IMR-90 (cell line): ENCODE data around the gene SV2B. TPM values are rescaled to one million over a fixed set of nuclear protein-coding genes. Genes with fewer than 3 reads are reported as not detected.

Experiments
- ATAC-seq: fragments of 200-7000 bp; cut with Tn5 transposase; 2 replicates; pipeline ENCODE4 v1.9.1; 2020; ENCODE audit warnings: low read depth, mild to moderate bottlenecking, moderate library complexity
- BruUV-seq: library from RNA; stranded (reverse); fragments of 400-500 nt; replicated peaks from 2 replicates; lab custom pipeline; 2021; lab: Mats Ljungman, UMichigan
- CTCF ChIA-PET: fragments of 300-600 bp; formaldehyde crosslinking; extraction: SDS; loops from one replicate; lab custom pipeline; 2021; ENCODE audit warnings: antibody characterized with exemption; lab: Yijun Ruan, JAX
- POLR2A ChIA-PET: fragments of 300-600 bp; sonication (Branson Sonifier 250); formaldehyde crosslinking; loops from one replicate; lab custom pipeline; 2022; ENCODE audit warnings: antibody characterized with exemption; ENCODE audit not compliant: unreplicated experiment; lab: Charles Lee
- DNase-seq: peaks from one replicate; pipeline ENCODE4 v3.0.0; 2013
- H2AFZ ChIP-seq: replicated peaks from 2 replicates; pipeline ENCODE3; 2013; ENCODE audit warnings: low read length, mild to moderate bottlenecking; ENCODE audit not compliant: poor library complexity
- H2AK5ac ChIP-seq: 2 replicates; pipeline ENCODE4 v1.6.1; 2013; ENCODE audit warnings: low read depth, low read length, inconsistent platforms
- H2AK9ac ChIP-seq: replicated peaks from 2 replicates; pipeline ENCODE3; 2013; ENCODE audit warnings: mild to moderate bottlenecking, low read depth, low read length, moderate library complexity; ENCODE audit not compliant: poor library complexity
- H2BK120ac ChIP-seq: 2 replicates; pipeline ENCODE4 v1.6.1; 2013; ENCODE audit warnings: low read depth, low read length, inconsistent platforms
- H2BK15ac ChIP-seq: 3 replicates; pipeline ENCODE4 v1.6.1; 2013; ENCODE audit warnings: low read depth, low read length, inconsistent platforms
- H2BK20ac ChIP-seq: 2 replicates; pipeline ENCODE4 v1.6.1; 2013; ENCODE audit warnings: low read depth, mild to moderate bottlenecking, inconsistent platforms, low read length, moderate library complexity
- H2BK5ac ChIP-seq: 2 replicates; pipeline ENCODE4 v1.6.1; 2013; ENCODE audit warnings: mild to moderate bottlenecking, low read depth, low read length, inconsistent platforms; ENCODE audit not compliant: poor library complexity, severe bottlenecking
- H3K14ac ChIP-seq: replicated peaks from 2 replicates; pipeline ENCODE4 v1.6.1; 2013; ENCODE audit warnings: low read depth, low read length, inconsistent platforms
- H3K18ac ChIP-seq: 2 replicates; pipeline ENCODE4 v1.6.1; 2013; ENCODE audit warnings: low read depth, low read length, control low read depth
- H3K23ac ChIP-seq: 2 replicates; pipeline ENCODE4 v1.6.1; 2013; ENCODE audit warnings: low read depth, low read length, inconsistent platforms
- H3K27ac ChIP-seq: 2 replicates; pipeline ENCODE4 v1.5.1; 2013; ENCODE audit warnings: mild to moderate bottlenecking, control low read depth, low read length; ENCODE audit not compliant: insufficient read depth
- H3K27me3 ChIP-seq: 2 replicates; pipeline ENCODE4 v1.6.1; 2013; ENCODE audit warnings: low read length; ENCODE audit not compliant: control insufficient read depth, insufficient read depth
- H3K36me3 ChIP-seq: 2 replicates; pipeline ENCODE4 v1.6.1; 2013; ENCODE audit warnings: low read length, mixed read lengths; ENCODE audit not compliant: control insufficient read depth, insufficient read depth
- H3K4ac ChIP-seq: 2 replicates; pipeline ENCODE4 v1.6.1; 2013; ENCODE audit warnings: low read depth, low read length, inconsistent platforms
- H3K4me1 ChIP-seq: 2 replicates; pipeline ENCODE4 v1.6.1; 2013; ENCODE audit warnings: low read length, mixed read lengths; ENCODE audit not compliant: control insufficient read depth, insufficient read depth
- H3K4me2 ChIP-seq: 2 replicates; pipeline ENCODE4 v1.6.1; 2013; ENCODE audit warnings: low read depth, mild to moderate bottlenecking, control low read depth, low read length, moderate library complexity
- H3K4me3 ChIP-seq: 2 replicates; pipeline ENCODE4 v1.5.1; 2013; ENCODE audit warnings: low read depth, mild to moderate bottlenecking, control low read depth, low read length, moderate library complexity; ENCODE audit not compliant: insufficient read depth
- H3K56ac ChIP-seq: 2 replicates; pipeline ENCODE4 v1.6.1; 2013; ENCODE audit warnings: low read length, inconsistent platforms; ENCODE audit not compliant: insufficient read depth; ENCODE audit errors: extremely low read depth
- H3K79me1 ChIP-seq, 2 experiments: 2 replicates each; pipeline ENCODE4 v1.6.1; 2013; ENCODE audit warnings: low read length in 2 of 2, inconsistent platforms in 1 of 2, low read depth in 1 of 2
- H3K9ac ChIP-seq: 2 replicates; pipeline ENCODE4 v1.6.1; 2013; ENCODE audit warnings: low read depth, low read length, control low read depth
- H3K9me1 ChIP-seq: 2 replicates; pipeline ENCODE4 v1.6.1; 2013; ENCODE audit warnings: low read length, inconsistent platforms; ENCODE audit not compliant: insufficient read depth
- H3K9me3 ChIP-seq: 2 replicates; pipeline ENCODE4 v1.6.1; 2013; ENCODE audit warnings: low read length; ENCODE audit not compliant: control insufficient read depth, insufficient read depth
- H4K20me1 ChIP-seq: 2 replicates; pipeline ENCODE4 v1.6.1; 2013; ENCODE audit warnings: low read length, inconsistent platforms; ENCODE audit not compliant: insufficient read depth
- H4K5ac ChIP-seq: 2 replicates; pipeline ENCODE4 v1.6.1; 2013; ENCODE audit warnings: mild to moderate bottlenecking, low read depth, low read length, control low read depth
- H4K8ac ChIP-seq, 2 experiments: 2 replicates each; pipeline ENCODE4 v1.6.1; 2013; ENCODE audit warnings: low read depth in 2 of 2, low read length in 2 of 2, control low read depth in 1 of 2, inconsistent platforms in 1 of 2
- H4K91ac ChIP-seq: 2 replicates; pipeline ENCODE4 v1.6.1; 2013; ENCODE audit warnings: low read depth, low read length, inconsistent platforms; ENCODE audit not compliant: insufficient read depth
- CEBPB ChIP-seq: IDR thresholded peaks from 2 replicates; pipeline ENCODE4 v1.6.1; 2012; ENCODE audit warnings: low read depth, low read length, improper control_type of control experiment
- CHD1 ChIP-seq: IDR thresholded peaks from 2 replicates; pipeline ENCODE4 v1.6.1; 2012; ENCODE audit warnings: low read depth, low read length, improper control_type of control experiment
- CTCF ChIP-seq: conservative IDR thresholded peaks from 2 replicates; pipeline ENCODE4 v1.5.1; 2012; ENCODE audit warnings: mild to moderate bottlenecking, low read depth, low read length, improper control_type of control experiment
- ELK1 ChIP-seq: fragments of 150-350 bp; IDR thresholded peaks from 2 replicates; pipeline ENCODE4 v1.6.1; 2016; ENCODE audit warnings: low read depth, mild to moderate bottlenecking, low read length, moderate library complexity, borderline replicate concordance
- MAFK ChIP-seq: IDR thresholded peaks from 2 replicates; pipeline ENCODE4 v1.6.1; 2012; ENCODE audit warnings: low read depth, low read length, improper control_type of control experiment
- MAZ ChIP-seq: IDR thresholded peaks from 2 replicates; pipeline ENCODE4 v1.6.1; 2012; ENCODE audit warnings: low read depth, mild to moderate bottlenecking, low read length, improper control_type of control experiment, moderate library complexity, borderline replicate concordance
- NFE2L2 ChIP-seq: fragments of 150-350 bp; IDR thresholded peaks from 2 replicates; pipeline ENCODE4 v1.6.1; 2016; ENCODE audit warnings: low read depth, mild to moderate bottlenecking, low read length
- POLR2A ChIP-seq: IDR thresholded peaks from 2 replicates; pipeline ENCODE4 v1.6.1; 2012; ENCODE audit warnings: mild to moderate bottlenecking, low read depth, low read length
- RAD21 ChIP-seq: IDR thresholded peaks from 2 replicates; pipeline ENCODE4 v1.6.1; 2012; ENCODE audit warnings: low read length, improper control_type of control experiment
- SMC3 ChIP-seq: fragments of 150-350 bp; IDR thresholded peaks from 2 replicates; pipeline ENCODE4 v1.6.1; 2016; ENCODE audit warnings: low read depth, mild to moderate bottlenecking, antibody characterized with exemption, low read length, moderate library complexity
- WGBS, 2 experiments: methylation state at CpG; one replicate each; pipeline versions ENCODE4 v1.1.5 to v1.1.7; 2013; ENCODE audit warnings: missing lambda C conversion rate in 2 of 2; ENCODE audit not compliant: insufficient read length in 1 of 2; ENCODE audit errors: extremely low coverage in 2 of 2; 5-methylcytosine and 5-hydroxymethylcytosine counted together
- dilution Hi-C: fragments of 300-500 bp; cut with HindIII; formaldehyde crosslinking; loops from one replicate; pipeline ENCODE4 v1.14.3; 2018; ENCODE audit warnings: low sequenced_read_pairs; ENCODE audit not compliant: unreplicated experiment
- in situ Hi-C: fragments of 300-500 bp; cut with MboI; formaldehyde crosslinking; loops from 3 replicates; pipeline ENCODE4 v1.14.3; 2019; ENCODE audit warnings: low sequenced_read_pairs, inconsistent platforms, mixed read lengths
- intact Hi-C: fragments of 100-400 bp; cut with micrococcal nuclease; formaldehyde crosslinking; loops from 2 replicates; pipeline ENCODE4 v1.10.0; 2022
- polyA plus RNA-seq, 3 experiments: library from polyadenylated mRNA; depleted of rRNA; stranded (reverse); fragments of >200 nt; gene quantifications; 2 replicates each; pipeline ENCODE4 v1.2.3, GENCODE V29; 2012; ENCODE audit warnings: low replicate concordance in 1 of 3
- total RNA-seq: library from RNA; depleted of rRNA; stranded (reverse); fragments of >200 nt; gene quantifications from 2 replicates; pipeline ENCODE4 v1.2.3, GENCODE V29; 2012

SV2B gene
- total and polyA plus RNA-seq, 2 of the 4 experiments (the other 2 are of a cell fraction) = not detected

DNA sequence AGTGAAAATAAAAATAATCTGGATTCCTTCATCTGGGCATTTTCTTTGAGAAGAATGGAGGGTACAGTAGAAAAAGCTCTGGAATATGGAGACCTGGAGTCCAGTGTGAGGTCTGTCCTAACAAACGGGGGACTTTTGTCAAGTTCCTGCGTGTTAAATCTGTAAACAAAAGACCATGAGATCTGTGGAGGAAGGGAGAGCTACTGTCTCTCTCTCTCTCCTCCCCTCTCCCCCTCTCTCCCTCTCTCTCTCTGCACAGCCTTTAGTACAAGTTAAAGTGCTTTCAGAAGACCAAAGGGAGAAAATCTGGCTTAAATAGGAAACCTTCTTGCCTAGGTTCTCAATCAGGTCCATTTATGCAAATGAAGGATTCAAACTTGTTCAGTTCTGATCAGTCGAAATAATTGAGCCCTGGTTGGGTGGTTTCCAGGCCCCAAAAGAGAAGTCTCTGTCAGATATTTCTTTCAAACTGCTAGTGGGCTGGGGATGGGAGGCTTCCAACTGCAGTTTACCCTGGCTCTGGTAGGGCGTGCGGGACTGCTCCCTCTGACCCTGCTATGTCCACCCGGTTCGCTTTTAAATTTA is 103.7 kb downstream of the SV2B start:
- no peak overlapping the region for H3K56ac ChIP-seq
- CTCF ChIA-PET = no interaction called here
- H4K8ac ChIP-seq = no peak overlapping the region
- ATAC-seq (no peak), DNase-seq (no peak)
- H3K4me2 ChIP-seq = no peak overlapping the region
- H3K4me3 ChIP-seq = no peak overlapping the region
- H2BK120ac ChIP-seq = no peak overlapping the region
- no peak overlapping the region for H3K9ac ChIP-seq
- H3K18ac ChIP-seq = no peak overlapping the region
- H2AK5ac ChIP-seq = no peak overlapping the region
- no peak overlapping the region for H2BK20ac ChIP-seq
- H3K9me1 ChIP-seq = no peaks in the 10 kb centered on the region
- no peaks in the 10 kb centered on the region for H3K4me1 ChIP-seq
- no peak overlapping the region for H2AFZ ChIP-seq
- H3K36me3 ChIP-seq = no peaks in the 10 kb centered on the region
- no peak for TF ChIP-seq ELK1
- TF ChIP-seq POLR2A = no peak
- no peak for TF ChIP-seq CEBPB
- no peak for TF ChIP-seq MAZ
- TF ChIP-seq NFE2L2 = no peak
- no peak for TF ChIP-seq SMC3
- TF ChIP-seq RAD21 = no peak
- no peak for TF ChIP-seq CTCF
- no peak for TF ChIP-seq CHD1
- TF ChIP-seq MAFK = no peak
- H2BK15ac ChIP-seq = no peak overlapping the region
- no peak overlapping the region for H2BK5ac ChIP-seq
- intact Hi-C loops = no loop called here
- in situ Hi-C loops = no loop called here
- dilution Hi-C loops = no loop called here
- H4K20me1 ChIP-seq = no peaks in the 10 kb centered on the region
- no peak overlapping the region for H4K5ac ChIP-seq
- H3K4ac ChIP-seq = no peak overlapping the region
- no peaks in the 10 kb centered on the region for H3K9me3 ChIP-seq
- H3K23ac ChIP-seq = no peak overlapping the region
- no peaks in the 10 kb centered on the region; the same call in 1 of the 2 replicates for H3K27me3 ChIP-seq
- H4K91ac ChIP-seq = no peak overlapping the region
- 40% methylated on average over 1 of the region's 7 CpGs; no CpG with 5 or more reads in 1 of the 2 experiments for WGBS, 2 experiments
- no peak overlapping the region for H2AK9ac ChIP-seq
- H3K79me1 ChIP-seq = no peaks in the 10 kb centered on the region
- BruUV-seq = no TSS peak
- H3K27ac ChIP-seq = no peak overlapping the region
- no peak overlapping the region for H3K14ac ChIP-seq
- POLR2A ChIA-PET = no interaction called here
